ENCODE measurements around the gene FARP1. TPM values are rescaled to one million over a fixed set of nuclear protein-coding genes. Genes with fewer than 3 reads are reported as not detected.

FARP1 gene
- total RNA-seq, 4 donors from 2014 or later = 21.2 to 56.5 (median 35.1) TPM

DNA sequence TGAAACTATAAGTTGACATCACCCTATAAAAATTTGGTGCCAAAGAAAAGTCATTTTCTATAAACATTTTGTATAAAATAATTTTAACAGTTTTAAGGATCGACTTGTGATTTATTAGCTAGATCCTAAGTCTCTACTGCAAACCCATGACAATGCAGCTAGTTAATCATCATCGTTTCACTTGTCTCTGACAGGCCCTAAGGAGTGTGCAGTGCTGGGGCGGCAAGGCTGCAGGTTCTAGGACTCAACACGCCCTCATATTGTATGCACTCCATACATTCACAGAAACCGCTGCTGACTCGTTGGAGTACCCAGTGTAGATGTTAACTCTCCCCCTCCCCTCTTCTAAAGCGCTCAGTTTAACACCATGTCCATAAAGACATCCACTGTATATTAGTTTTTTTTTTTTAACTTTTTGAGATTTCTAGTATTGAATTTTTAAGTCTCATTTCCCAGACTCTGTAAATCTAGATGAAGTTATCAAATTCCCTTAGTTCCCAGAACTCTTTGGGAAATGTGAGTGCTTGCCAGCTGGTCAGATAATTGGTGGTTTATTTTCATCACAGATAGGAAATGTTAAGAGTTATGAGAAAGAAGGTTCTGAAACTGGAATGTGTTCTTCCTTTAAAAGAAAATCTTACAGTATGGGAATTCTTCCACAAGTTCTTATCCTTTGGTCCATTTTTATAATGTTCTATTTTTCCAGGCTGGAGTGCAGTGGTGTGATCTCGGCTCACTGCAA is 197.0 kb downstream of the FARP1 start:
- no peak overlapping the region for H3K27ac ChIP-seq (replicated peaks in 1 of 4)
- intact Hi-C loops (cut with DNase I) = no loop called here
- H3K4me1 ChIP-seq = no peaks in the 10 kb centered on the region
- no peaks in the 10 kb centered on the region for H3K36me3 ChIP-seq
- no peaks in the 10 kb centered on the region for H3K9me3 ChIP-seq
- TF ChIP-seq, protein P1, sequence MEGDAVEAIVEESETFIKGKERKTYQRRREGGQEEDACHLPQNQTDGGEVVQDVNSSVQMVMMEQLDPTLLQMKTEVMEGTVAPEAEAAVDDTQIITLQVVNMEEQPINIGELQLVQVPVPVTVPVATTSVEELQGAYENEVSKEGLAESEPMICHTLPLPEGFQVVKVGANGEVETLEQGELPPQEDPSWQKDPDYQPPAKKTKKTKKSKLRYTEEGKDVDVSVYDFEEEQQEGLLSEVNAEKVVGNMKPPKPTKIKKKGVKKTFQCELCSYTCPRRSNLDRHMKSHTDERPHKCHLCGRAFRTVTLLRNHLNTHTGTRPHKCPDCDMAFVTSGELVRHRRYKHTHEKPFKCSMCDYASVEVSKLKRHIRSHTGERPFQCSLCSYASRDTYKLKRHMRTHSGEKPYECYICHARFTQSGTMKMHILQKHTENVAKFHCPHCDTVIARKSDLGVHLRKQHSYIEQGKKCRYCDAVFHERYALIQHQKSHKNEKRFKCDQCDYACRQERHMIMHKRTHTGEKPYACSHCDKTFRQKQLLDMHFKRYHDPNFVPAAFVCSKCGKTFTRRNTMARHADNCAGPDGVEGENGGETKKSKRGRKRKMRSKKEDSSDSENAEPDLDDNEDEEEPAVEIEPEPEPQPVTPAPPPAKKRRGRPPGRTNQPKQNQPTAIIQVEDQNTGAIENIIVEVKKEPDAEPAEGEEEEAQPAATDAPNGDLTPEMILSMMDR (IDR thresholded peaks at IDR 0.05) = no peak
- TF ChIP-seq EP300 (IDR thresholded peaks at IDR 0.05) (no peak), POLR2A (IDR thresholded peaks at IDR 0.05; ENCODE audit: low read depth) (no peak), POLR2AphosphoS5 (IDR thresholded peaks at IDR 0.05) (no peak)
- H3K4me3 ChIP-seq = no peak overlapping the region
- no peak for DNase-seq (ENCODE audit: extremely low spot score)
- 88% methylated on average over 8 of the region's 8 CpGs for WGBS
- H3K27me3 ChIP-seq = no peaks in the 10 kb centered on the region

GRCh38 chr13:98342953-98343352 is 200.1 kb downstream of the FARP1 start:
- intact Hi-C loops (cut with DNase I) = no loop called here
- Histone ChIP-seq H3K36me3 (no peaks in the 10 kb centered on the region), H3K27me3 (no peaks in the 10 kb centered on the region), H3K9me3 (no peaks in the 10 kb centered on the region), H3K4me1 (peaks cover 0 to 1% (median 0%) of the 10 kb centered on the region in 4 donors), H3K27ac (replicated peaks in 1 of 4) (no peak overlapping the region), H3K4me3 (no peak overlapping the region)
- WGBS = 75% methylated on average over 4 of the region's 4 CpGs
- TF ChIP-seq POLR2A (IDR thresholded peaks at IDR 0.05; ENCODE audit: low read depth) (no peak), EP300 (IDR thresholded peaks at IDR 0.05) (no peak), POLR2AphosphoS5 (IDR thresholded peaks at IDR 0.05) (no peak)
- TF ChIP-seq, protein P1 (IDR thresholded peaks at IDR 0.05) = no peak
- DNase-seq (ENCODE audit: extremely low spot score) = no peak

DNA sequence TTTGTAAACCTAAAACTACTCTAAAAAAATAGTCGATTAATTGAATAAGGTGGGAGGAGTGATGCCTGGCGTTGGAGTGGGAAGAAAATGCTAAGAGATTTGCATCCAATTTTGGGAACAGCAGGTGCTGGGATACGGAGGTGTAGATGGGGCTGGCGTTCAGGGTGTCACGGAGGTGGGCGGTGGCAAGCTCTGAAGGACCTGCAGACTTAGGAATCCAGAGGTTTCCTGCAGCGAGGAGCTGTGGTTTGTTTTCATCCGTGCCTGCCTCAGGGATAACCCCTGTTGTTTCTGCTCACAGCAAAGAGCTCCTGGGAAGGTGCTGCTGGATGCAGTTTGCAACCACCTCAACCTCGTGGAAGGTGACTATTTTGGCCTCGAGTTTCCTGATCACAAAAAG is 200.6 kb downstream of the FARP1 start:
- TF ChIP-seq EP300 (IDR thresholded peaks at IDR 0.05) = no peak
- TF ChIP-seq, protein P1 (IDR thresholded peaks at IDR 0.05) = no peak
- TF ChIP-seq POLR2A (IDR thresholded peaks at IDR 0.05; ENCODE audit: low read depth) = no peak
- TF ChIP-seq POLR2AphosphoS5 (IDR thresholded peaks at IDR 0.05) = no peak
- DNase-seq (ENCODE audit: extremely low spot score) = no peak

DNA sequence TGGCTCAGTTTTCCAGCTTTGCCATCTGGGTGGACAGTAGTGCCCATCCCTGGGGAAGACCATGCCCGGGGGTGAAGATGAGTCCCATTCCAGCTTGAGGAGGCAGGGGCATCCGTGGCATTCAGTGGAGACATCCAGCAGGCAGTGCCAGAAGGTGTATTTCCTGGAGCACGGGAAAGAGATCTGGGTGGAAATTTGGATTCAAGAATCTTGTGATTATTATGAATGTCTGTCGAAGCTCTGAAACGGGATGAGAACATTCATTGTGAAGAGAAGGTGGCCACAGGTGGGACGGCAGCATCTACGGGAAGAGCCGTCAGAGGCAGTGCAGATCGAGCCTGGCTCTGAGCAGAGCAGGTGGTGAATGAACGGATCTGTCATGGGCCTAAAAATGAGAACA is 201.5 kb downstream of the FARP1 start:
- Histone ChIP-seq H3K27me3 (no peaks in the 10 kb centered on the region), H3K4me3 (no peak overlapping the region), H3K4me1 (peaks cover 0 to 12% (median 11%) of the 10 kb centered on the region in 4 donors), H3K27ac (replicated peaks in 1 of 4) (no peak overlapping the region), H3K36me3 (no peaks in the 10 kb centered on the region), H3K9me3 (no peaks in the 10 kb centered on the region)
- DNase-seq (ENCODE audit: extremely low spot score) = no peak
- TF ChIP-seq EP300 (IDR thresholded peaks at IDR 0.05) (no peak), POLR2A (IDR thresholded peaks at IDR 0.05; ENCODE audit: low read depth) (no peak), POLR2AphosphoS5 (IDR thresholded peaks at IDR 0.05) (no peak)
- TF ChIP-seq, protein P1 (IDR thresholded peaks at IDR 0.05) = no peak
- intact Hi-C loops (cut with DNase I) = no loop called here
- WGBS = 96% methylated on average over 9 of the region's 10 CpGs

More for the DNA sequence above, 200.6 kb downstream of the FARP1 start:
- WGBS = 89% methylated on average over 10 of the region's 10 CpGs
- Histone ChIP-seq H3K9me3 (no peaks in the 10 kb centered on the region), H3K36me3 (no peaks in the 10 kb centered on the region), H3K4me3 (no peak overlapping the region), H3K27me3 (no peaks in the 10 kb centered on the region), H3K27ac (replicated peaks in 1 of 4) (no peak overlapping the region), H3K4me1 (peaks cover 0 to 6% (median 4%) of the 10 kb centered on the region in 4 donors)
- intact Hi-C loops (cut with DNase I) = no loop called here

Data from esophagus muscularis mucosa (tissue), 4 donors.